SIG-M5 (cell line): ENCODE results near the gene TRIP6.
A peak's percentile ranks its signal among the peaks of the same experiment; 100 is the strongest.
"Not testable (repeated sequence)": the region's sequence is repeated elsewhere in the genome, so short reads cannot be mapped to it uniquely, and the experiment has no call there.

Experiments
- DNase-seq: peaks from one replicate; lab custom pipeline; 2025; lab: John Stamatoyannopoulos, UW

The TRIP6 gene

GRCh38 chr7:100837099-100837836 lies 29.9 kb upstream of the TRIP6 start:
- DNase-seq = peak; percentile 16

GRCh38 chr7:100839361-100839760 lies 27.8 kb upstream of the TRIP6 start:
- DNase-seq = no peak

GRCh38 chr7:100840470-100841100 lies 26.6 kb upstream of the TRIP6 start:
- no peak for DNase-seq

GRCh38 chr7:100847360-100847759 lies 19.8 kb upstream of the TRIP6 start:
- DNase-seq = no peak

GRCh38 chr7:100852048-100852872 lies 14.9 kb upstream of the TRIP6 start, which contains the start of gene SLC12A9:
SLC12A9 (plus strand) TSS chr7:100852713; CDS start chr7:100854198, 1,485 bp downstream.
- DNase-seq = peak; percentile 33

- no peak for DNase-seq
These were observed 12.9 kb upstream of the TRIP6 start for GRCh38 chr7:100854146-100854895.

GRCh38 chr7:100854899-100855298 lies 12.3 kb upstream of the TRIP6 start:
- DNase-seq = not testable (repeated sequence)

GRCh38 chr7:100855515-100855914 lies 11.7 kb upstream of the TRIP6 start:
- no peak for DNase-seq

- no peak for DNase-seq
These were observed 10.3 kb upstream of the TRIP6 start for GRCh38 chr7:100856871-100857282.

- DNase-seq = no peak
These were observed 7.3 kb upstream of the TRIP6 start for GRCh38 chr7:100859856-100860255.

- DNase-seq = no peak
These were observed 6.2 kb upstream of the TRIP6 start for GRCh38 chr7:100860702-100861615.

- DNase-seq = no peak
These were observed 5.6 kb upstream of the TRIP6 start for GRCh38 chr7:100861616-100861985.

- no peak for DNase-seq
These were observed 3.7 kb upstream of the TRIP6 start for GRCh38 chr7:100863406-100863950.

GRCh38 chr7:100864263-100864845 lies 2.8 kb upstream of the TRIP6 start:
- no peak for DNase-seq

GRCh38 chr7:100865372-100865911 lies 1.7 kb upstream of the TRIP6 start:
- no peak for DNase-seq

GRCh38 chr7:100865938-100866728 lies 1.1 kb upstream of the TRIP6 start:
- no peak for DNase-seq

- DNase-seq = no peak
These were observed 503 bp upstream of the TRIP6 start for GRCh38 chr7:100866729-100867039.

- DNase-seq = no peak
These were observed 744 bp downstream of the TRIP6 start for GRCh38 chr7:100867776-100868485.
